ENCODE data around the gene CATSPER3. TPM values are rescaled to one million over a fixed set of nuclear protein-coding genes. Genes with fewer than 3 reads are reported as not detected.

The CATSPER3 gene
- total and polyA plus RNA-seq, 9 donors, result 0.25 to 0.86 (median 0.55) TPM

DNA sequence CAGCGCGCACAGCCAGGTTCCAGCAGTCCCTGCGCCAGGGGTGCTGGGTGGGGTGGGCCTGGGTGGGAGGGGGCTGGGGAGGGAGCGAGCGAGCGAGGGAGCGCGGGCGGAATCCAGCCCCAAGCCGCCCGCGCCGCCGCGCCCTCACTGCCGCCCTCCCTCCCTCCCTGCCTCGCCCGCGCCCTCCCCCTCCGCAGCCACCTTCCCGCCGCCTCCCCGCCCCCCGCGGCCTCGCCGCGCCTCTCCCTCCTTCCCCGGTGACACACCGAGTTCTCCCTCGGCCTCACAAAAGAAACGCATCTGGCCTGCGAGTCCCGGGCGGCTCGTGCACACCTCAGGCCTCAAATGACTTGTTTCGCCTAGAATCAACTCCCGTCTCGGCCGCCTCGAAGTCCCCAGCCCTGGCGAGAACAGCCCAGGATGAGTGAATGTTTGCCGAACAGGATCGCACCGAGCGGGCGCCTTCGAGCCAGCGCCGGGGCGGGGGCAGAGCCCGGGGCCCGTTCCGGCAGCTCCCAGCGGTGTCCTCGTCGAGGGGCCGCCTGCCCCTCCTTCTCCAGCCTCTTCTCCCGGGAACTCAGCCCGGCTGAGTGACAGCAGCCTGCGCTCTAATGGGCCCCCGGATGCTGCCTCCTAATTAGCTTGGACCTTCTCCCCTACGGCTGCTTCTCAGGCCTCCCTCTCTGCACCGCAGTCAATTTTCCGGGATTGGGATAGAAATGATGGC lies 66.7 kb downstream of the CATSPER3 start:
- H3K4me3 ChIP-seq (ENCODE audit: low read length), result peak overlapping the region; percentile 5
- H3K4me1 ChIP-seq (ENCODE audit: control insufficient read depth, insufficient read depth, low read length), result peaks cover 36% of the 10 kb centered on the region
- peaks cover 84% of the 10 kb centered on the region for H3K27me3 ChIP-seq (ENCODE audit: control insufficient read depth, insufficient read depth, low read length)
- no peaks in the 10 kb centered on the region for H3K36me3 ChIP-seq (ENCODE audit: control insufficient read depth, insufficient read depth, low read length)
- no peaks in the 10 kb centered on the region for H3K9me3 ChIP-seq (replicated peaks; ENCODE audit: control insufficient read depth, low read depth, low read length)
- H3K27ac ChIP-seq (ENCODE audit: low read length), result no peak overlapping the region
- peak; percentile 79 for DNase-seq
- WGBS (ENCODE audit: insufficient coverage), result under 1% methylated on average over 40 of the region's 65 CpGs

DNA sequence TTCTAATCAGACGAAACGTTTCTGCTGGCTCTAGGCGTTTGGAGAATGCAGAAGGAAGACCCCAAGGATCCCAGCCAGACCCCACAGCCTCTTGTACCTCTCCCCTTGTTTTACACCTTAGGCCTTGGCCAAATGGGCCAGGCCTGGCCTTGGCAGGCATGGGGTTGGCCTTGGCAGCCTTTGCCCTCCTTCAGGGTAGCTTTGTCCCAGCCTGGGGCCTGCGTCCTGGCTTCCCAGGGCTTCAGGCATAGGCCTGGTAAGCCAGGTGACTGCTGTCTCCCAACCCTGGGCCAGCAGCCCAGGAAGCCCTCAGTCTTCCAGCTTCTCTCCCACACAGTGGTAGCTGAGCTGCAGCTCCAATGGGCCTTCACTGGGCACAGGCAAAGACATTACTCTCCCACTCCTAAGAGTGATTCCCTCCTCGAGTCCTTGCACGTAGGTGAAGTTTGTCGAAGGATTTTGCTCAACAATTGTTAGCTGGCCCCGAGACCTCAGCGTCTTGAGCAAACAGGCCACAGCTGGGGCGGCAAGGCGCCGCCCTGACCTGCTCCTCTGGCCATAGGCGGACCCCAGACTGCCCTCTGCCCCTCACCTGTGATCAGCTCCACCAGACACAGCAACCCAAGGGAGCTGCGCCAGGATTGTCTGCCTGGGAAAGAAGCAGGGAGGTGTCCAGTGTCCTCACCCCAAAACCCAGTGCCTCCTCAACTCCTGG lies 67.4 kb downstream of the CATSPER3 start:
- WGBS (ENCODE audit: insufficient coverage), result 72% methylated on average over 5 of the region's 14 CpGs
- Histone ChIP-seq H3K4me3 (ENCODE audit: low read length) (no peak overlapping the region), H3K4me1 (ENCODE audit: control insufficient read depth, insufficient read depth, low read length) (peaks cover 37% of the 10 kb centered on the region), H3K27me3 (ENCODE audit: control insufficient read depth, insufficient read depth, low read length) (peaks cover 88% of the 10 kb centered on the region), H3K27ac (ENCODE audit: low read length) (no peak overlapping the region), H3K9me3 (replicated peaks; ENCODE audit: control insufficient read depth, low read depth, low read length) (no peaks in the 10 kb centered on the region), H3K36me3 (ENCODE audit: control insufficient read depth, insufficient read depth, low read length) (no peaks in the 10 kb centered on the region)
- peak; percentile 33 for DNase-seq

DNA sequence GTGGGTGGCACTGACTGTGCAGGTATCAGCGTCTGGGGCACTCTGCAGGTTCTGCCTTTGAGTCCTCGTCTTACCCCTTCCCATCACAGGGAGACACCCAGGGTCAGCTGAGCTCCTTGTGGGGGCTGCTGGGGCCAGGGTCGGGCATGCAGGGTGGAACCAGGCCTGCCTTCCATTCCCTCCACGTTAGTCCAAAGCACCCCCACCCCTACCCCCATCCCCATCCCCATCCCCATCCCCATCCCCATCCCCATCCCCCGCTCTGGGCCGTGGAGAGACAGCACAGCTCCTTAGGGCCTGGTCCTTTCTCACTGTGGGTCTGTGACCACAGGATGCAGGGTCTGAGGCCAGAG lies 67.9 kb downstream of the CATSPER3 start:
- H3K27me3 ChIP-seq (ENCODE audit: control insufficient read depth, insufficient read depth, low read length), result peaks cover 88% of the 10 kb centered on the region
- no peak overlapping the region for H3K4me3 ChIP-seq (ENCODE audit: low read length)
- 100% methylated on average over 1 of the region's 6 CpGs for WGBS (ENCODE audit: insufficient coverage)
- H3K9me3 ChIP-seq (replicated peaks; ENCODE audit: control insufficient read depth, low read depth, low read length), result no peaks in the 10 kb centered on the region
- no peak overlapping the region for H3K27ac ChIP-seq (ENCODE audit: low read length)
- peaks cover 37% of the 10 kb centered on the region for H3K4me1 ChIP-seq (ENCODE audit: control insufficient read depth, insufficient read depth, low read length)
- DNase-seq, result no peak
- H3K36me3 ChIP-seq (ENCODE audit: control insufficient read depth, insufficient read depth, low read length), result no peaks in the 10 kb centered on the region

GRCh38 chr5:135036405-135036804 lies 68.7 kb downstream of the CATSPER3 start:
- Histone ChIP-seq H3K4me1 (ENCODE audit: control insufficient read depth, insufficient read depth, low read length) (peaks cover 30% of the 10 kb centered on the region), H3K36me3 (ENCODE audit: control insufficient read depth, insufficient read depth, low read length) (no peaks in the 10 kb centered on the region), H3K27me3 (ENCODE audit: control insufficient read depth, insufficient read depth, low read length) (peaks cover 88% of the 10 kb centered on the region), H3K4me3 (ENCODE audit: low read length) (no peak overlapping the region), H3K9me3 (replicated peaks; ENCODE audit: control insufficient read depth, low read depth, low read length) (no peaks in the 10 kb centered on the region), H3K27ac (ENCODE audit: low read length) (no peak overlapping the region)
- WGBS (ENCODE audit: insufficient coverage), result no CpG with 5 or more reads among the region's 4 CpGs
- DNase-seq, result no peak

- H3K36me3 ChIP-seq (ENCODE audit: control insufficient read depth, insufficient read depth, low read length), result no peaks in the 10 kb centered on the region
- peaks cover 27% of the 10 kb centered on the region for H3K4me1 ChIP-seq (ENCODE audit: control insufficient read depth, insufficient read depth, low read length)
- H3K27ac ChIP-seq (ENCODE audit: low read length), result no peak overlapping the region
- no peak for DNase-seq
- H3K4me3 ChIP-seq (ENCODE audit: low read length), result no peak overlapping the region
- no peaks in the 10 kb centered on the region for H3K9me3 ChIP-seq (replicated peaks; ENCODE audit: control insufficient read depth, low read depth, low read length)
- 74% methylated on average over 5 of the region's 11 CpGs for WGBS (ENCODE audit: insufficient coverage)
- peaks cover 91% of the 10 kb centered on the region for H3K27me3 ChIP-seq (ENCODE audit: control insufficient read depth, insufficient read depth, low read length)
These were observed 70.0 kb downstream of the CATSPER3 start for GRCh38 chr5:135037519-135038204.

- Histone ChIP-seq H3K27ac (ENCODE audit: low read length) (no peak overlapping the region), H3K36me3 (ENCODE audit: control insufficient read depth, insufficient read depth, low read length) (no peaks in the 10 kb centered on the region), H3K4me3 (ENCODE audit: low read length) (no peak overlapping the region), H3K27me3 (ENCODE audit: control insufficient read depth, insufficient read depth, low read length) (peaks cover 91% of the 10 kb centered on the region), H3K9me3 (replicated peaks; ENCODE audit: control insufficient read depth, low read depth, low read length) (no peaks in the 10 kb centered on the region), H3K4me1 (ENCODE audit: control insufficient read depth, insufficient read depth, low read length) (peaks cover 24% of the 10 kb centered on the region)
- 61% methylated on average over 20 of the region's 20 CpGs for WGBS (ENCODE audit: insufficient coverage)
- DNase-seq, result no peak
These were observed 70.6 kb downstream of the CATSPER3 start for GRCh38 chr5:135038205-135038812.

DNA sequence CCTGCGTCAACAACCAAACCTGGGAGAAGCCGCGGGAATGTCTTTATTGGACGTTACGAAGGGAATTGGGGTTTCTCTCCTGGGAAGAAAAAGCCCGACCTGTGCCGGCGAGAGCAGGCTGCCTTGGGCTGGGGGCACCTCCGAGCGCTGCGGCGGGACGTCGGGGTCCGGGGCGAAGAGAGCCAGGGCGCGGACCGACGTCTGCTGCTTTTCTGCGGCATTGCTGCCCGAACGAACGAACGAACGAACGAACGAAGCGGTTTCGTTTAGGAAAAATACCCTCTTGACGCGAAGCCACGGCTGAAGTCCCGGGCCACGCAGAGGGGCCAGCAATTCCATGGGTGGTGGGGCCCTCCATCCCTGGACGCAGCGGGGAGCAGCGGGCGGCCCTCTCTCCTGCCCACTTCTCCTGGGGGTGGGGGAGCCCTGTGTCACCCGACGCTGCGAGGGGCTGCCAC lies 71.1 kb downstream of the CATSPER3 start:
- Histone ChIP-seq H3K36me3 (ENCODE audit: control insufficient read depth, insufficient read depth, low read length) (no peaks in the 10 kb centered on the region), H3K27me3 (ENCODE audit: control insufficient read depth, insufficient read depth, low read length) (peaks cover 94% of the 10 kb centered on the region), H3K4me1 (ENCODE audit: control insufficient read depth, insufficient read depth, low read length) (peaks cover 23% of the 10 kb centered on the region), H3K27ac (ENCODE audit: low read length) (no peak overlapping the region), H3K9me3 (replicated peaks; ENCODE audit: control insufficient read depth, low read depth, low read length) (no peaks in the 10 kb centered on the region), H3K4me3 (ENCODE audit: low read length) (no peak overlapping the region)
- 11% methylated on average over 41 of the region's 42 CpGs for WGBS (ENCODE audit: insufficient coverage)
- DNase-seq, result no peak

DNA sequence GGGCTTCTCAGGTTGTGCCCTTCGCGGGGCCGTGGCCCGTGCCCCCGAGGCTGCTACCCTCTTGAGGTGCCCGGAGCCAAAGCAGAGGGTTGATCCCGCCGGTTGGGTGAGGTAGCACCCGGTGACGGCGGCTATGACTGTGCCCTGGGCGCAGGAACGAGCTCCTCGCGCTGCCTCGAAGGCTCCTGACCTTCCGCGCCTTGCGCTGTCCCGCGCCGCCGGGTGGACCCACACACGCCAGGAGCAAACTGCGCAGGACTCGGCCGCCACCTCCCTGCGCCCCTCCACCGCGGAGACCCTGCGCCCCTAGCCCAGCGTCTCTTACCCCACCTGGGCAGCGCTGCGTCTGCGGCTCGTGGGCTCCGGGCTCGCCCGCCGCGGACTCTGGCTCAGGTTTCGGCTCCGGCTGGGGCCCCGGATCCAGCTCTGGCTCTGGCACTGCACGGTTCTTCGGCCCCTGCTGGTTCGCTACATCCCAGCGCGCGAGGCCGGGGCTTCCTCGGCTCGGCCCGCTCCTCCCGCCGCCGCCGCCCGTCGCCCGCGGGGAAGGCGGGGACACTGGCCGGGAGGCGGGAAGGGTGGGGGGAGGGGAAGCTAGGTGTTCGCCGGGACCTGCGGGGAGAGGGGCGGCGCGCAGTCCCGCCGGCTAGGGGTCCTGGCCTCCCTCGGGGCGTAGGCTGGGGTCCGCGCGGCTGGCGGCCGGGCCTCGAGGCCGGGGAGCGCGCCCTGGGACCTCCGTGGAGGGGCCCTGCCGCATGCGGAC lies 71.7 kb downstream of the CATSPER3 start:
- no peak overlapping the region for H3K27ac ChIP-seq (ENCODE audit: low read length)
- H3K27me3 ChIP-seq (ENCODE audit: control insufficient read depth, insufficient read depth, low read length), result peaks cover 97% of the 10 kb centered on the region
- no peaks in the 10 kb centered on the region for H3K36me3 ChIP-seq (ENCODE audit: control insufficient read depth, insufficient read depth, low read length)
- peak; percentile 27 for DNase-seq
- no peak overlapping the region for H3K4me3 ChIP-seq (ENCODE audit: low read length)
- WGBS (ENCODE audit: insufficient coverage), result 3% methylated on average over 85 of the region's 87 CpGs
- peaks cover 22% of the 10 kb centered on the region for H3K4me1 ChIP-seq (ENCODE audit: control insufficient read depth, insufficient read depth, low read length)
- no peaks in the 10 kb centered on the region for H3K9me3 ChIP-seq (replicated peaks; ENCODE audit: control insufficient read depth, low read depth, low read length)

DNA sequence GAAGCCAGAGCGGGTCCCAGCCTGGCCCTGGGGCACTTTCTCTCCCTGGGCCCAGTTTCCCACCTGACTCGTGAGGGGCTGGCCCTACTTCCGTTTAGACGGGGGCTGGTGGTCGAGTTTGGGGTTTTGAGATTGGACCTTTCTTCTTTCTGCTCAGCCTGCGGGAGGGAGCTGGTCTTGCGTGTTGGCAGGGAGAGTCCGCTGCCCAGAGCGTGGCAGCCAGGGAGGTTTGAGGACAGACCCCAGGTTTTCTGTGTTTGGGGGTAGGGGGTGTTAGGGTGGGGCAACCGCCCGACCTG lies 72.3 kb downstream of the CATSPER3 start:
- Histone ChIP-seq H3K4me1 (ENCODE audit: control insufficient read depth, insufficient read depth, low read length) (peaks cover 17% of the 10 kb centered on the region), H3K36me3 (ENCODE audit: control insufficient read depth, insufficient read depth, low read length) (no peaks in the 10 kb centered on the region), H3K9me3 (replicated peaks; ENCODE audit: control insufficient read depth, low read depth, low read length) (no peaks in the 10 kb centered on the region), H3K4me3 (ENCODE audit: low read length) (no peak overlapping the region), H3K27ac (ENCODE audit: low read length) (no peak overlapping the region), H3K27me3 (ENCODE audit: control insufficient read depth, insufficient read depth, low read length) (peaks cover 97% of the 10 kb centered on the region)
- DNase-seq, result no peak
- 39% methylated on average over 7 of the region's 11 CpGs for WGBS (ENCODE audit: insufficient coverage)
